PFSK-1 (cell line): Measurements from ENCODE around the gene MAPK7.

Experiments
- FOXP2 ChIP-seq: optimal IDR thresholded peaks from 2 replicates; pipeline ENCODE3; 2011; ENCODE audit warnings: borderline replicate concordance, control low read depth, inconsistent platforms; ENCODE audit not compliant: insufficient read depth; ENCODE audit errors: extremely low read length, extremely low read depth
- POLR2AphosphoS5 ChIP-seq: IDR thresholded peaks from 2 replicates; pipeline ENCODE4 v1.6.1; 2012; ENCODE audit warnings: low read depth, mild to moderate bottlenecking, control low read depth, low read length, moderate library complexity
- REST ChIP-seq, 2 experiments: IDR thresholded peaks; 2 replicates each; pipeline versions ENCODE4 v1.6.1 to v1.8.0; 2011 to 2012; ENCODE audit warnings: low read depth in 2 of 2, low read length in 2 of 2, control low read depth in 1 of 2, inconsistent platforms in 1 of 2, mild to moderate bottlenecking in 1 of 2, moderate library complexity in 1 of 2; ENCODE audit not compliant: insufficient read depth in 1 of 2
- SIN3A ChIP-seq: IDR thresholded peaks from 2 replicates; pipeline ENCODE4 v1.6.1; 2012; ENCODE audit warnings: mild to moderate bottlenecking, low read length, moderate library complexity, borderline replicate concordance; ENCODE audit not compliant: insufficient read depth
- TAF1 ChIP-seq: IDR thresholded peaks from 2 replicates; pipeline ENCODE4 v1.6.1; 2012; ENCODE audit warnings: low read length, control low read depth, borderline replicate concordance; ENCODE audit not compliant: insufficient read depth

Gene MAPK7

GRCh38 chr17:19372439-19372838 lies 5.9 kb upstream of the MAPK7 start:
- no peak for TF ChIP-seq SIN3A
- TF ChIP-seq POLR2AphosphoS5: no peak
- TF ChIP-seq FOXP2: no peak
- no peak for TF ChIP-seq REST (IDR thresholded peaks at IDR 0.05; ENCODE audit: insufficient read depth in 1 of 2, low read depth in 2 of 2, low read length in 2 of 2)
- TF ChIP-seq TAF1: no peak

- TF ChIP-seq POLR2AphosphoS5: no peak
These were observed 5.3 kb upstream of the MAPK7 start for GRCh38 chr17:19372866-19373504.

GRCh38 chr17:19374136-19374535 lies 4.2 kb upstream of the MAPK7 start:
- no peak for TF ChIP-seq SIN3A
- no peak for TF ChIP-seq FOXP2
- no peak for TF ChIP-seq POLR2AphosphoS5
- no peak for TF ChIP-seq TAF1
- no peak for TF ChIP-seq REST (IDR thresholded peaks at IDR 0.05; ENCODE audit: insufficient read depth in 1 of 2, low read depth in 2 of 2, low read length in 2 of 2)

- no peak for TF ChIP-seq TAF1
These were observed 2.6 kb upstream of the MAPK7 start for GRCh38 chr17:19375732-19376131.

DNA sequence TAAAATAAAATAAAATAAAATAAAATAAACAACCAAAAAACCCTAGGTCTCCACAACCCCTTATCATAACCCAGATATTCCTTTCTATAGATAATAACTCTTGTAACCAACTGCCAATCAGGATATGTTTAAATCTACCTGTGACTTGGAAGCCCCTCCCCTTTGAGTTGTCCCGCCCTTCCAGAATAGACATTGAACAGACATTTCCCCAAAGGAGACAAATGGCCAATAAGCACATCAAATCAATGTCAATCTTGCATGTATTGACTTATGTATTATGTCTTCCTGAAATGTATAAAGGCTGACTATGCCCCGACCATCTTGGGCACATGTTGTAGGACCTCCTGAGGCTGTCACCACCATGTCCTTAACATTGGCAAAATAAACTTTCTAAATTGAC lies 1.5 kb upstream of the MAPK7 start:
- TF ChIP-seq REST (IDR thresholded peaks at IDR 0.05; ENCODE audit: insufficient read depth in 1 of 2, low read depth in 2 of 2, low read length in 2 of 2) (no peak), POLR2AphosphoS5 (no peak), TAF1 (no peak), FOXP2 (no peak), SIN3A (no peak)

DNA sequence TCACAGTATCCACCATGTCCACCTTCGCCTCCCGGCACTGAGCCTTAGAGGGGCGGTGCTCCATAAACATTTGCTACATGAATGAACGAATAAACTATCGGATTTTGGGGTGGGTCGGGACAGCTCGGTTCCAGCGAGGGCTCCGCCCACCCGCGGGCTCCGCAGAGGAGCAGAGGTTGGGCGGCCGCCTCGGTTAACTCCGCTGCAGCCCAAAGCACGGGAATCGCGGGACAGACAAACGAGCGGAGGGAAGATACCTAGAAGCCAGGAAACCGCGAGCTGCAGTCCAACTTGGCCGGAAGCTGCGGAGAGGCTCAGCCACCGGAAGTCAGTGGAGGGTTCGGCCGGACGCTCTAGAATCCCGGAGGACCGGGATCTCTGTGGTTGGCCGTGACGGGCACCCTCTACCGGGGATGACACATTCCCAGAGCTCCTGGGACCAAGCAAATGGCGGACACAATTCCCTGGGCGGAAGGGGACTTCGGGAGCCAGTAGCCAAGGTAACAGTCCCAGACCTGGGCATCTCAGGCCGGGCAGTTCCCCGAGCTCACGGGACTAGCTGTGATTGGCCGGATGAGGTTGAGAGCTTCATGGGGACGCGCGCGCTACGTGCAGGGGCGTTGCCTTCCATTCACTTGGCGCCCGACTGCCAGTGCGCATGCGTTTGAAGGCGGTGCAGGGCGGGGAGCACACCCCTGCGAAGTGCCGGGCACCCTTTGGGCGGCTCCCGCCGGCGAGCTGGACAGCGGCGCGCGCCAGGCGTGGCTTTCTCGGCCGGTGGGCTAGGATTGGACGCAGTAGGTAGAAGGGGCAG lies 489 bp upstream of the MAPK7 start:
- peak; percentile 83 for TF ChIP-seq TAF1
- TF ChIP-seq POLR2AphosphoS5: peak; percentile 96
- no peak for TF ChIP-seq FOXP2
- peak; percentile 90 to 91 for TF ChIP-seq REST (IDR thresholded peaks at IDR 0.05; ENCODE audit: insufficient read depth in 1 of 2, low read depth in 2 of 2, low read length in 2 of 2)
- TF ChIP-seq SIN3A: peak; percentile 74; the same call in 1 of the 2 replicates
